ENCODE data around the gene PALLD. TPM values are rescaled to one million over a fixed set of nuclear protein-coding genes. Genes with fewer than 3 reads are reported as not detected.

Gene PALLD
- total and polyA plus RNA-seq, 2 of the 8 experiments (the other 6 are each of a cell fraction or from before 2014, with no cell fraction given), result 10.5 to 25.0 TPM

GRCh38 chr4:168870004-168870403, 373.2 kb downstream of the PALLD start (continued):
- no peak for TF ChIP-seq POLR2AphosphoS5 (IDR thresholded peaks at IDR 0.05; ENCODE audit: low read depth, low read length)
- TF ChIP-seq TCF12 (IDR thresholded peaks at IDR 0.05; ENCODE audit: low read depth, low read length), result no peak
- TF ChIP-seq FOSL1 (IDR thresholded peaks at IDR 0.05; ENCODE audit: insufficient read depth, low read depth, low read length), result no peak
- TF ChIP-seq RAD21 (IDR thresholded peaks at IDR 0.05 in 1 of 2, conservative IDR thresholded peaks at IDR 0.05 in 1 of 2; ENCODE audit: low read depth in 2 of 2, low read length in 2 of 2), result no peak
- no peak for TF ChIP-seq ZNF274 (IDR thresholded peaks at IDR 0.05; ENCODE audit: borderline replicate concordance, extremely low read depth, low read length)
- no peak for TF ChIP-seq RBBP5 (IDR thresholded peaks at IDR 0.05; ENCODE audit: borderline replicate concordance, low read depth, low read length)
- TF ChIP-seq HDAC2 (IDR thresholded peaks at IDR 0.05; ENCODE audit: borderline replicate concordance in 1 of 2, low read depth in 2 of 2, low read length in 2 of 2), result no peak

Measured in H1 (cell line).